MM.1S (cell line): ENCODE results near the gene FAM186B.

Experiments used
- DNase-seq: peaks from one replicate; pipeline ENCODE4 v3.0.0-alpha.2; 2015
- H2AFZ ChIP-seq: fragments of 300-600 bp; sonication (generic); 2 replicates; pipeline ENCODE4 v1.6.0; 2016; ENCODE audit warnings: antibody characterized with exemption, low read length
- H3F3A ChIP-seq: fragments of 300-600 bp; sonication (generic); 2 replicates; pipeline ENCODE4 v1.6.1; 2016; ENCODE audit warnings: mild to moderate bottlenecking, antibody characterized with exemption, low read length, moderate library complexity, mixed read lengths; ENCODE audit not compliant: insufficient read depth
- H3K27ac ChIP-seq: fragments of 300-600 bp; sonication (generic); 2 replicates; pipeline ENCODE4 v1.5.1; 2016; ENCODE audit warnings: mild to moderate bottlenecking, low read length
- H3K27me3 ChIP-seq: fragments of 300-600 bp; sonication (generic); replicated peaks from 2 replicates; pipeline ENCODE4 v1.6.0; 2016; ENCODE audit warnings: low read length; ENCODE audit not compliant: insufficient read depth
- H3K36me3 ChIP-seq: fragments of 300-600 bp; sonication (generic); replicated peaks from 2 replicates; pipeline ENCODE4 v1.6.1; 2016; ENCODE audit warnings: mild to moderate bottlenecking, low read length, mixed read lengths; ENCODE audit not compliant: insufficient read depth
- H3K4me1 ChIP-seq: fragments of 300-600 bp; sonication (generic); 2 replicates; pipeline ENCODE4 v1.6.1; 2016; ENCODE audit warnings: low read length, mixed read lengths
- H3K4me2 ChIP-seq: fragments of 300-600 bp; sonication (generic); 2 replicates; pipeline ENCODE4 v1.6.0; 2016; ENCODE audit warnings: low read depth, low read length
- H3K4me3 ChIP-seq: fragments of 300-600 bp; sonication (generic); 2 replicates; pipeline ENCODE4 v1.5.1; 2016; ENCODE audit warnings: low read length, mixed read lengths
- H3K79me2 ChIP-seq: fragments of 300-600 bp; sonication (generic); 2 replicates; pipeline ENCODE4 v1.6.1; 2016; ENCODE audit warnings: mixed run types, low read length, mixed read lengths
- H3K9ac ChIP-seq: fragments of 300-600 bp; sonication (generic); 2 replicates; pipeline ENCODE4 v1.6.1; 2016; ENCODE audit warnings: low read length, mixed read lengths
- H3K9me2 ChIP-seq: fragments of 300-600 bp; sonication (generic); replicated peaks from 2 replicates; pipeline ENCODE4 v1.6.1; 2016; ENCODE audit warnings: mild to moderate bottlenecking, low read length, mixed read lengths; ENCODE audit not compliant: insufficient read depth
- H3K9me3 ChIP-seq: fragments of 300-600 bp; sonication (generic); replicated peaks from 2 replicates; pipeline ENCODE4 v1.6.1; 2016; ENCODE audit warnings: mild to moderate bottlenecking, low read length, mixed read lengths; ENCODE audit not compliant: insufficient read depth
- H4K20me1 ChIP-seq: fragments of 300-600 bp; sonication (generic); 2 replicates; pipeline ENCODE4 v1.6.1; 2016; ENCODE audit warnings: mild to moderate bottlenecking, low read length, moderate library complexity, mixed read lengths; ENCODE audit not compliant: insufficient read depth
- EZH2 ChIP-seq: fragments of 300-600 bp; sonication (generic); optimal IDR thresholded peaks from 2 replicates; pipeline ENCODE3; 2017; ENCODE audit warnings: low read depth, mild to moderate bottlenecking, antibody characterized with exemption, low read length, mixed read lengths
- EZH2phosphoT487 ChIP-seq: fragments of 300-600 bp; sonication (generic); IDR thresholded peaks from 2 replicates; pipeline ENCODE4 v1.6.1; 2018; ENCODE audit warnings: antibody characterized with exemption, low read length
- TF ChIP-seq, protein P1 (sequence below): fragments of 300-600 bp; sonication (generic); IDR thresholded peaks from 2 replicates; pipeline ENCODE4 v1.5.1; 2016; ENCODE audit warnings: antibody characterized with exemption, low read length, mixed read lengths

Gene FAM186B

GRCh38 chr12:49555631-49556390 lies 49.6 kb downstream of the FAM186B start:
- H3K4me3 ChIP-seq = no peak overlapping the region
- H3K4me1 ChIP-seq = no peaks in the 10 kb centered on the region
- H3K9me2 ChIP-seq = no peaks in the 10 kb centered on the region
- H3K9me3 ChIP-seq = no peaks in the 10 kb centered on the region
- H2AFZ ChIP-seq = no peak overlapping the region
- no peaks in the 10 kb centered on the region for H3K79me2 ChIP-seq
- H3F3A ChIP-seq = no peaks in the 10 kb centered on the region
- H3K9ac ChIP-seq = no peak overlapping the region
- H3K36me3 ChIP-seq = no peaks in the 10 kb centered on the region
- TF ChIP-seq EZH2 = no peak
- TF ChIP-seq, protein P1, sequence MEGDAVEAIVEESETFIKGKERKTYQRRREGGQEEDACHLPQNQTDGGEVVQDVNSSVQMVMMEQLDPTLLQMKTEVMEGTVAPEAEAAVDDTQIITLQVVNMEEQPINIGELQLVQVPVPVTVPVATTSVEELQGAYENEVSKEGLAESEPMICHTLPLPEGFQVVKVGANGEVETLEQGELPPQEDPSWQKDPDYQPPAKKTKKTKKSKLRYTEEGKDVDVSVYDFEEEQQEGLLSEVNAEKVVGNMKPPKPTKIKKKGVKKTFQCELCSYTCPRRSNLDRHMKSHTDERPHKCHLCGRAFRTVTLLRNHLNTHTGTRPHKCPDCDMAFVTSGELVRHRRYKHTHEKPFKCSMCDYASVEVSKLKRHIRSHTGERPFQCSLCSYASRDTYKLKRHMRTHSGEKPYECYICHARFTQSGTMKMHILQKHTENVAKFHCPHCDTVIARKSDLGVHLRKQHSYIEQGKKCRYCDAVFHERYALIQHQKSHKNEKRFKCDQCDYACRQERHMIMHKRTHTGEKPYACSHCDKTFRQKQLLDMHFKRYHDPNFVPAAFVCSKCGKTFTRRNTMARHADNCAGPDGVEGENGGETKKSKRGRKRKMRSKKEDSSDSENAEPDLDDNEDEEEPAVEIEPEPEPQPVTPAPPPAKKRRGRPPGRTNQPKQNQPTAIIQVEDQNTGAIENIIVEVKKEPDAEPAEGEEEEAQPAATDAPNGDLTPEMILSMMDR = no peak
- TF ChIP-seq EZH2phosphoT487 = no peak
- H4K20me1 ChIP-seq = no peaks in the 10 kb centered on the region
- no peak overlapping the region for H3K27ac ChIP-seq
- H3K27me3 ChIP-seq = peaks cover 23% of the 10 kb centered on the region
- no peak overlapping the region for H3K4me2 ChIP-seq
- DNase-seq = no peak

DNA sequence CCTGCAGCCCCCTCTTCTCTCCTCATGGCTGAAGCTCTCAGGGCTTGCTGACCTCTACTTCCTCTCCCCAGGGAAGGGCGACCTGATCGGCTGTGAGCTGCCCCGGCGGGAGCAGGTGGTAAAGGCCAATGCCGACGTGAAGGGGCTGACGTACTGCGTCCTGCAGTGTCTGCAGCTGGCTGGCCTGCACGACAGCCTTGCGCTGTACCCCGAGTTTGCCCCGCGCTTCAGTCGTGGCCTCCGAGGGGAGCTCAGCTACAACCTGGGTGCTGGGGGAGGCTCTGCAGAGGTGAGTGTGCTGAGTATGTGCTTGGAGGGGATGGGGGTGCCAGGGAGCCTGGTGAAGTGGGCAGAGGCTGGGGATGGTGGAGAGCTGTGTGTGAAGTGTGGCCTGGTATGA lies 51.2 kb downstream of the FAM186B start:
- Histone ChIP-seq H4K20me1 (no peaks in the 10 kb centered on the region), H2AFZ (no peak overlapping the region), H3K36me3 (no peaks in the 10 kb centered on the region), H3F3A (no peaks in the 10 kb centered on the region), H3K9ac (no peak overlapping the region), H3K4me2 (no peak overlapping the region), H3K27me3 (peaks cover 36% of the 10 kb centered on the region), H3K27ac (no peak overlapping the region), H3K79me2 (no peaks in the 10 kb centered on the region), H3K9me3 (no peaks in the 10 kb centered on the region), H3K4me1 (no peaks in the 10 kb centered on the region), H3K4me3 (no peak overlapping the region), H3K9me2 (no peaks in the 10 kb centered on the region)
- no peak for TF ChIP-seq EZH2
- TF ChIP-seq EZH2phosphoT487 = no peak
- TF ChIP-seq, protein P1 = no peak
- no peak for DNase-seq

DNA sequence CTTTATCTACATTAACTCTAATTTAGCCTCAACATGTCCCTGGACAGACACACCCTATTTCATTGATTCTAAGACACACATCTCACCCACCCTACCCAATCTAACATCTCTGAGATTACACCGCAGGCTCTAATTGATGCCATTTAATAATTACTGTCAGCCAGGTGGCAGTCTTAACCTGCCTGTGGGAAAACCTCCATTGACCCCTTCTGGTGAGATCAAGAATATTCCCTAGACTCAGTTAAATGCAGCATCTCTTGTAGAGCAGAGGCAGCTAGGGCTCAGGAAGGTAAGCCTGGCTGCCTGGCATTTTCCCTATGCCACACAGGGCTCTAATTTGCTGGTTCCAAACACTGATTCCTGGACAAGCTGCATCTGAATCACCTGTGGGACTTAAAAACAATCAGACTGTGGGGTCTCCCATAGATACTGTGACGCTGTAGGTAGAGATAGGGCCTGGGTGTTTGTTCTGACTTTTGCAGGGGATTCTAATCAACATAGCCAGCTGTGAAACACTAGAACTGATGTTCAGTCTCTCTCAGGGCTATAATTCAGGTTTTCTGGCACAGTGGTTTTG lies 51.8 kb downstream of the FAM186B start:
- Histone ChIP-seq H2AFZ (no peak overlapping the region), H3K27me3 (peaks cover 43% of the 10 kb centered on the region), H3K4me3 (no peak overlapping the region), H4K20me1 (no peaks in the 10 kb centered on the region), H3K79me2 (no peaks in the 10 kb centered on the region), H3K27ac (no peak overlapping the region), H3K9me3 (no peaks in the 10 kb centered on the region), H3K4me2 (no peak overlapping the region), H3F3A (no peaks in the 10 kb centered on the region), H3K9ac (no peak overlapping the region), H3K4me1 (no peaks in the 10 kb centered on the region), H3K9me2 (no peaks in the 10 kb centered on the region), H3K36me3 (no peaks in the 10 kb centered on the region)
- peak; percentile 65 for DNase-seq
- no peak for TF ChIP-seq EZH2phosphoT487
- TF ChIP-seq, protein P1 = peak; percentile 64
